HepG2 (cell line): ENCODE data around the gene CTXN1. TPM values are rescaled to one million over a fixed set of nuclear protein-coding genes. Genes with fewer than 3 reads are reported as not detected.

ENCODE experiments used
- ATAC-seq: fragments of 200-7000 bp; cut with Tn5 transposase; 3 replicates; pipeline ENCODE4 v1.9.1; 2020; ENCODE audit warnings: mild to moderate bottlenecking, moderate library complexity
- BruUV-seq: library from RNA; stranded (reverse); fragments of 400-500 nt; replicated peaks from 2 replicates; lab custom pipeline; 2021; lab: Mats Ljungman, UMichigan
- CTCF ChIA-PET: fragments of 300-600 bp; formaldehyde crosslinking; extraction: SDS; loops from one replicate; lab custom pipeline; 2021; ENCODE audit warnings: low total read pairs, inconsistent platforms, low intra/inter-chr PET ratio; lab: Yijun Ruan, JAX
- POLR2A ChIA-PET: fragments of 350-600 bp; sonication (Branson Sonifier 250); formaldehyde crosslinking; loops from one replicate; lab custom pipeline; 2020; ENCODE audit warnings: antibody characterized with exemption, inconsistent platforms; lab: Yijun Ruan, JAX
- DNase-seq: peaks from one replicate; pipeline ENCODE4 v3.0.0-alpha.2; 2015; ENCODE audit warnings: low spot score
- FAIRE-seq: peaks from 3 replicates; lab custom pipeline; 2011; peaks lifted over from hg19 to GRCh38; lab: Jason Lieb, UNC
- H2AFZ ChIP-seq: one replicate; pipeline ENCODE4 v1.6.1; 2011; ENCODE audit warnings: low read length, inconsistent platforms
- H3K27ac ChIP-seq: fragments of 300-600 bp; 3 replicates; pipeline ENCODE4 v1.8.0; 2011; ENCODE audit warnings: mixed run types, mild to moderate bottlenecking, mixed read lengths, low read length, inconsistent platforms; ENCODE audit not compliant: insufficient read depth; ENCODE audit errors: extremely low read length
- H3K27me3 ChIP-seq, 2 experiments: fragments of 200-600 bp in 1 of 2; 2 replicates in 1 of 2; 3 replicates in 1 of 2; pipeline versions ENCODE4 v1.6.0 to v1.8.0; 2011; ENCODE audit warnings: low read length in 2 of 2, mild to moderate bottlenecking in 2 of 2, moderate library complexity in 2 of 2, inconsistent platforms in 1 of 2; ENCODE audit not compliant: insufficient read depth in 2 of 2, control insufficient read depth in 1 of 2
- H3K36me3 ChIP-seq, 2 experiments: fragments of 200-600 bp in 1 of 2; replicated peaks in 1 of 2; 2 replicates in 1 of 2; 3 replicates in 1 of 2; pipeline versions ENCODE4 v1.5.1 to v1.8.0; 2011; ENCODE audit warnings: low read length in 2 of 2, inconsistent platforms in 1 of 2; ENCODE audit not compliant: insufficient read depth in 2 of 2, control insufficient read depth in 1 of 2
- H3K4me1 ChIP-seq: 2 replicates; pipeline ENCODE4 v1.5.1; 2012; ENCODE audit warnings: low read length, inconsistent platforms; ENCODE audit not compliant: insufficient read depth
- H3K4me2 ChIP-seq: 2 replicates; pipeline ENCODE4 v1.6.0; 2011; ENCODE audit warnings: low read depth, low read length, inconsistent platforms
- H3K4me3 ChIP-seq, 3 experiments: fragments of 200-600 bp in 1 of 3; sonication (generic), shearing (Covaris generic) in 1 of 3; replicated peaks in 1 of 3; 2 replicates each; pipeline ENCODE4 v1.5.1; 2011 to 2016; ENCODE audit warnings: low read length in 3 of 3, inconsistent platforms in 2 of 3, low read depth in 2 of 3, mild to moderate bottlenecking in 2 of 3, control low read depth in 1 of 3, mixed read lengths in 1 of 3; ENCODE audit not compliant: insufficient read depth in 1 of 3
- H3K79me2 ChIP-seq: one replicate; pipeline ENCODE4 v1.6.1; 2011; ENCODE audit warnings: low read length, inconsistent platforms; ENCODE audit not compliant: insufficient read depth
- H3K9ac ChIP-seq: 2 replicates; pipeline ENCODE4 v1.6.0; 2011; ENCODE audit warnings: mild to moderate bottlenecking, low read depth, low read length, inconsistent platforms; ENCODE audit not compliant: insufficient read depth
- H3K9me3 ChIP-seq: 2 replicates; pipeline ENCODE4 v1.5.1; 2012; ENCODE audit warnings: mild to moderate bottlenecking, low read length
- H4K20me1 ChIP-seq: 2 replicates; pipeline ENCODE4 v1.6.0; 2011; ENCODE audit warnings: inconsistent platforms, mild to moderate bottlenecking, low read length, moderate library complexity; ENCODE audit not compliant: insufficient read depth
- ARID4A ChIP-seq: sonication (generic); formaldehyde crosslinking; IDR thresholded peaks from 2 replicates; pipeline ENCODE4 v1.5.0; 2020; ENCODE audit warnings: mild to moderate bottlenecking, missing genetic modification reagents, borderline replicate concordance
- BCL3 ChIP-seq: sonication (generic); formaldehyde crosslinking; IDR thresholded peaks from 2 replicates; pipeline ENCODE4 v1.5.1; 2020; ENCODE audit warnings: mild to moderate bottlenecking, missing genetic modification reagents, moderate library complexity
- HDAC2 ChIP-seq: sonication (generic); formaldehyde crosslinking; IDR thresholded peaks from 2 replicates; pipeline ENCODE4 v1.4.0; 2020; ENCODE audit warnings: missing genetic modification reagents
- HIVEP1 ChIP-seq: sonication (generic); formaldehyde crosslinking; IDR thresholded peaks from 2 replicates; pipeline ENCODE4 v1.4.0; 2020; ENCODE audit warnings: mild to moderate bottlenecking, missing genetic modification reagents
- NCOR1 ChIP-seq: fragments of 200-600 bp; sonication (generic); IDR thresholded peaks from 2 replicates; pipeline ENCODE4 v1.7.0; 2017; ENCODE audit warnings: antibody characterized with exemption, low read length, borderline replicate concordance
- PATZ1 ChIP-seq: sonication (generic); formaldehyde crosslinking; IDR thresholded peaks from 2 replicates; pipeline ENCODE4 v1.4.0; 2020; ENCODE audit warnings: missing genetic modification reagents
- RARG ChIP-seq: sonication (generic); formaldehyde crosslinking; IDR thresholded peaks from 2 replicates; pipeline ENCODE4 v1.4.0; 2020; ENCODE audit warnings: low read depth, mild to moderate bottlenecking, missing genetic modification reagents
- RFX1 ChIP-seq: fragments of 450-650 bp; IDR thresholded peaks from 2 replicates; pipeline ENCODE4 v1.6.1; 2017
- SNRNP70 ChIP-seq: fragments of 200-400 bp; formaldehyde crosslinking; IDR thresholded peaks from 2 replicates; pipeline ENCODE4 v1.6.1; 2017; ENCODE audit warnings: mild to moderate bottlenecking, low read depth, low read length, moderate library complexity
- SYNCRIP ChIP-seq: fragments of 200-400 bp; formaldehyde crosslinking; IDR thresholded peaks from 2 replicates; pipeline ENCODE4 v1.6.1; 2018; ENCODE audit warnings: mild to moderate bottlenecking, low read depth, low read length; ENCODE audit not compliant: insufficient read depth
- ZBTB49 ChIP-seq: sonication (generic); formaldehyde crosslinking; IDR thresholded peaks from 2 replicates; pipeline ENCODE4 v1.4.0; 2020; ENCODE audit warnings: missing genetic modification reagents, borderline replicate concordance
- ZNF224 ChIP-seq: sonication (generic); formaldehyde crosslinking; IDR thresholded peaks from 2 replicates; pipeline ENCODE4 v1.5.0; 2020; ENCODE audit warnings: mild to moderate bottlenecking, missing genetic modification reagents
- ZNF3 ChIP-seq: IDR thresholded peaks from 2 replicates; pipeline ENCODE4 v1.7.0; 2017; ENCODE audit warnings: inconsistent platforms
- ZNF567 ChIP-seq: sonication (generic); formaldehyde crosslinking; IDR thresholded peaks from 2 replicates; pipeline ENCODE4 v1.8.1; 2023; ENCODE audit warnings: mild to moderate bottlenecking, missing genetic modification reagents, borderline replicate concordance
- ZNF7 ChIP-seq: IDR thresholded peaks from 2 replicates; pipeline ENCODE4 v1.6.1; 2016; ENCODE audit warnings: missing biosample characterization, missing genetic modification reagents
- WGBS: methylation state at CpG from one replicate; pipeline ENCODE4 v1.1.6; 2017; ENCODE audit warnings: low lambda C conversion rate; 5-methylcytosine and 5-hydroxymethylcytosine counted together
- in situ Hi-C: cut with HindIII; loops from 2 replicates; pipeline ENCODE4 v1.10.0; 2017; ENCODE audit warnings: low pct_unique_long_range_greater_than_20kb; ENCODE audit not compliant: extremely low pct_ligation_motif_present
- intact Hi-C: fragments of 100-400 bp; cut with micrococcal nuclease; formaldehyde crosslinking; loops from one replicate; pipeline ENCODE4 v1.10.0; 2022; ENCODE audit not compliant: unreplicated experiment
- polyA plus RNA-seq, 8 experiments: library from polyadenylated mRNA; depleted of rRNA in 3 of 8; stranded (reverse) in 7 of 8; unstranded in 1 of 8; fragments of >200 nt; fragmentation: Illumina TruSeq in 4 of 8; extraction: Trizol in 4 of 8; gene quantifications; 2 replicates each; pipeline versions ENCODE4 v1.2.1 to v1.2.3, GENCODE V29; 2011 to 2016; ENCODE audit warnings: low read depth in 4 of 8, missing spikeins in 1 of 8, mixed read lengths in 1 of 8; ENCODE audit not compliant: insufficient read depth in 1 of 8
- total RNA-seq, 5 experiments: library from RNA; depleted of rRNA; stranded (reverse); fragments of >200 nt; fragmentation: Illumina TruSeq; extraction: Trizol; gene quantifications; 2 replicates each; pipeline ENCODE4 v1.2.3, GENCODE V29; 2016; ENCODE audit warnings: low read depth in 1 of 5

Gene CTXN1
- total and polyA plus RNA-seq, 2 of the 13 experiments (the other 11 are each of a cell fraction or from before 2014, with no cell fraction given): 0.11 TPM; not detected in 1

DNA sequence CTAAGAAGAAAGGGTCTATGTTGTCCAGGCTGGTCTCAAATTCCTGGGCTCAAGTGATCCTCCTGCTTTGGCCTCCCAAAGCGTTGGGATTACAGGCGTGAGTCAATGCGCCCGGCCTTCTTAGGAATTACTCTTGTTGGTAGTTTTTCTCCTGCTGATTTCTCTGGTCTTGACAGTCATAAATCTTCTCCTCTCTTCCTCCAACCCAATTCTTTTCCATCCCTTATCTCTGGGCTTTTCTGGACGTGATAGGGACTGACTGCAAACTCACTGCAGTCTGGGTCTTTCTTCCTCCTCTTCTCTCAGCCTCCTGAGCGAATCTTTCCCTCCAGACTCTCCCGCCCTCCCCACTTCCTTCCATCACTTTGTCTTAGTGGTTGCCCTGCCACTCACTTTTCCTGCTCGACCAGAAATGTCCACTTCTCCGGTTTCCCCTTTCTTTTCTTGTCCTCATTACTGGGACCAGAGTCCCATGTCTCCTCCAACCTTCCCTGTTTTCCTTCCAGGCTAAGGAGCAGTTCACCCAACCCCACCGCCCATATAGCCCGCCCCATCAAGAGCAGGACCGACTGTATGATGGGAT, 39.4 kb upstream of the CTXN1 start:
- in situ Hi-C loops: no loop called here
- 98% methylated on average over 12 of the region's 12 CpGs for WGBS
- POLR2A ChIA-PET: interaction anchor here (1.4 kb wide), 1 partner anchor 21 kb away, joined by 7 read pairs; the partner anchor contains the start of gene TIMM44
- no peak for TF ChIP-seq ARID4A (CRISPR knock-in tag)
- no peak for TF ChIP-seq BCL3 (CRISPR knock-in tag)
- no peak for TF ChIP-seq RFX1
- no peak for TF ChIP-seq HIVEP1 (CRISPR knock-in tag)
- TF ChIP-seq PATZ1 (CRISPR knock-in tag): no peak
- TF ChIP-seq RARG (CRISPR knock-in tag): no peak
- no peak for TF ChIP-seq SYNCRIP
- no peak for TF ChIP-seq ZNF7 (CRISPR knock-in tag)
- TF ChIP-seq NCOR1: no peak
- no peak for TF ChIP-seq ZNF224 (CRISPR knock-in tag)
- no peak for TF ChIP-seq HDAC2 (CRISPR knock-in tag)
- TF ChIP-seq SNRNP70: no peak
- TF ChIP-seq ZNF567 (CRISPR knock-in tag): no peak
- TF ChIP-seq ZNF3 (CRISPR knock-in tag): no peak
- TF ChIP-seq ZBTB49 (CRISPR knock-in tag): no peak

More for the DNA sequence above, 39.4 kb upstream of the CTXN1 start:
- H3K27ac ChIP-seq: no peak overlapping the region
- H2AFZ ChIP-seq: no peak overlapping the region
- no peaks in the 10 kb centered on the region for H4K20me1 ChIP-seq
- H3K79me2 ChIP-seq: no peaks in the 10 kb centered on the region
- CTCF ChIA-PET: no interaction called here
- H3K27me3 ChIP-seq: no peaks in the 10 kb centered on the region
- H3K9ac ChIP-seq: no peak overlapping the region
- no peak for DNase-seq
- H3K4me2 ChIP-seq: no peak overlapping the region
- ATAC-seq: no peak
- H3K4me1 ChIP-seq: peaks cover 24% of the 10 kb centered on the region
- H3K36me3 ChIP-seq: peaks cover 22 to 79% of the 10 kb centered on the region in 2 experiments; a peak in 4 of 5 replicates
- H3K4me3 ChIP-seq: no peak overlapping the region
- BruUV-seq: no TSS peak
- intact Hi-C loops: no loop called here
- FAIRE-seq: no peak
- H3K9me3 ChIP-seq: no peaks in the 10 kb centered on the region
